GM12872 (cell line): Measurements from ENCODE around the gene SLC8A1.

ENCODE experiments used
- TF ChIP-seq, protein P1 (sequence below): IDR thresholded peaks from 3 replicates; pipeline ENCODE4 v1.5.1; 2011; ENCODE audit warnings: low read depth, mild to moderate bottlenecking, low read length, moderate library complexity; ENCODE audit not compliant: insufficient read depth

The SLC8A1 gene

DNA sequence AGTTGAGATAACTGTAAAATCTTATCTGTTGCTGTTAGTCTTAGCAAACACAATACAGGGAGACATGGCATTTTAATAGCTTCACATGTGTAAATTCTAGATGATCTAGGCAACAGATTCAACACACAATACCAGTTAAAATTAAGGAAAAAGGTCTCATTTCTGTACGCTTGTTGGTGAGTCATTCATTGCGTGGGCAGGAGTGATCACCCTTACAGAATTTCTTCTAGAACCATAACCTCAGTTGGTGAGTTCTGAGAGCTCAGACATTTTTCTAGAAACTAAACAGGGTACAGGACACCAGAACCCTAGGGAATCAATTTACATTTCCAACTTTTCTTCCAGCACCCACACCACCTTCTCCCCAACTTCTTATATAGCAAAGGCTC is 81.9 kb downstream of the SLC8A1 start:
- TF ChIP-seq, protein P1, sequence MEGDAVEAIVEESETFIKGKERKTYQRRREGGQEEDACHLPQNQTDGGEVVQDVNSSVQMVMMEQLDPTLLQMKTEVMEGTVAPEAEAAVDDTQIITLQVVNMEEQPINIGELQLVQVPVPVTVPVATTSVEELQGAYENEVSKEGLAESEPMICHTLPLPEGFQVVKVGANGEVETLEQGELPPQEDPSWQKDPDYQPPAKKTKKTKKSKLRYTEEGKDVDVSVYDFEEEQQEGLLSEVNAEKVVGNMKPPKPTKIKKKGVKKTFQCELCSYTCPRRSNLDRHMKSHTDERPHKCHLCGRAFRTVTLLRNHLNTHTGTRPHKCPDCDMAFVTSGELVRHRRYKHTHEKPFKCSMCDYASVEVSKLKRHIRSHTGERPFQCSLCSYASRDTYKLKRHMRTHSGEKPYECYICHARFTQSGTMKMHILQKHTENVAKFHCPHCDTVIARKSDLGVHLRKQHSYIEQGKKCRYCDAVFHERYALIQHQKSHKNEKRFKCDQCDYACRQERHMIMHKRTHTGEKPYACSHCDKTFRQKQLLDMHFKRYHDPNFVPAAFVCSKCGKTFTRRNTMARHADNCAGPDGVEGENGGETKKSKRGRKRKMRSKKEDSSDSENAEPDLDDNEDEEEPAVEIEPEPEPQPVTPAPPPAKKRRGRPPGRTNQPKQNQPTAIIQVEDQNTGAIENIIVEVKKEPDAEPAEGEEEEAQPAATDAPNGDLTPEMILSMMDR = no peak

DNA sequence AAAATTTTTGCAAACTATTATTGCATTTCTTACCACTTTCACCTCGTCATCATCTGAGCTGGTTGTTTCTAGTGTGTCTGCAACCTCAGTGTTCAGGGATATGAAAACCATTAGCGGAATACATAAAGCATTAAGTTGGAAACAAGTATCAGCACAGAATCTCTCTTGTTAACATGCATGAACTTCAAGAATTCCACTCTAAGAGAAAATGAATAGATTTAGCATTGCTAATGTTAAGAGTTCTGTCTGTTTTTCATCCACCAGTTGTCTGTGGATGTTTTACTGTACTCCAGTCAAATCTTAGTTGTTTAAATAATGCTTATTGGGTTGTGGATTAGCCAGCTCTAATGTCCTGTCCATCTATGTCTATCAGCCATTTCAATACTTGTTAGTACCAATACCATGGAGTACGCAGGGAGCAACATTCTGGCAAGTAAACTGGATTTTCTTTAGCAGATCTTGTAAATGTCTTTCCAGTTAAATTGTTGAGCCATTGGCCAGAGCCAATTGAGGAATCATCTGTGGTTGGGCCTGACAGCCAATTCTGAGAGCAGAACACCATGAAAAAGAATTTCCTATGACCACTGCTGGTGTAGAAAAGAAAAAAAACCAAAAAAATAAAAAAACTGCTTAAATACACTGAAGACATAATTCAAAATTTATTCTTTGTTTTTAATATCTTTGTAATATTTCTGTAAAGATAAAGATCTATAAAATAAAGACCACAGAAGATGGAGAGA is 82.5 kb downstream of the SLC8A1 start:
- TF ChIP-seq, protein P1 = no peak

DNA sequence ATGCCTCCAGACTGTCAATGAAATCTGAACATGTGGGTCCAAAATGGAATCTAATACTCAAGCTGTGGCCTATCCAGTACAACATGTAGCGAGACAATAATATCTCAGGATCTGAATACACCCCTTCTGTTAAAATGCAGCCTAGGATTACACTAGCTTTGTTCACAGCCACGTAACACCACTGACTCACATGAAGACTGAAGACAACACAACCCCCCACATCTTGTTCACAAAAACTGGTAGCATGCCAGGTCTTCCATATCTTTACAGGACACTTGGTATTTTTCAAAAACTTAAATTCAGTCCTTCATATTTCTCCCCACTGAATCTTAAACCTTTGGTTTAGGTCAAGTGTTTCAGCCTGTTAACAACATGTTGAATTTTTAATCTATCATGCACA is 84.2 kb downstream of the SLC8A1 start:
- TF ChIP-seq, protein P1 = no peak

DNA sequence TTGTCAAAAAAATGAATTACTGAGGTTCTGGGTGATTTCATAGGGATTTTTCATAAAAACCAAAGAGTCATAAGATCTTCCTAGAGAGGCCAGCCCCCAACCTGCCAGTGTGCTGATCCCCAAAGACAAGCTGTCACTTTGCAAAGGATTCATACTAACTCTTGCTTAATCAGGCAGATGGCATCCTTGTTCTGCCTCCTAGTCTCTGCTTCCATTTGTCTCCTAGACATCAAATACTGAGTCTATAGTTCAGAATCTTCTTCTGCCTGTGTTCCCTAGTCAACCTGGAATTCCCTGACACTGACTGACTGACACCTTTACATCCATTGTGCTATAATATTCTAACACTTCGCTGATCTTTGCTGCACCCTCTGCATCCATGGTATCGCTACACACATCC is 84.9 kb downstream of the SLC8A1 start:
- TF ChIP-seq, protein P1 = no peak

DNA sequence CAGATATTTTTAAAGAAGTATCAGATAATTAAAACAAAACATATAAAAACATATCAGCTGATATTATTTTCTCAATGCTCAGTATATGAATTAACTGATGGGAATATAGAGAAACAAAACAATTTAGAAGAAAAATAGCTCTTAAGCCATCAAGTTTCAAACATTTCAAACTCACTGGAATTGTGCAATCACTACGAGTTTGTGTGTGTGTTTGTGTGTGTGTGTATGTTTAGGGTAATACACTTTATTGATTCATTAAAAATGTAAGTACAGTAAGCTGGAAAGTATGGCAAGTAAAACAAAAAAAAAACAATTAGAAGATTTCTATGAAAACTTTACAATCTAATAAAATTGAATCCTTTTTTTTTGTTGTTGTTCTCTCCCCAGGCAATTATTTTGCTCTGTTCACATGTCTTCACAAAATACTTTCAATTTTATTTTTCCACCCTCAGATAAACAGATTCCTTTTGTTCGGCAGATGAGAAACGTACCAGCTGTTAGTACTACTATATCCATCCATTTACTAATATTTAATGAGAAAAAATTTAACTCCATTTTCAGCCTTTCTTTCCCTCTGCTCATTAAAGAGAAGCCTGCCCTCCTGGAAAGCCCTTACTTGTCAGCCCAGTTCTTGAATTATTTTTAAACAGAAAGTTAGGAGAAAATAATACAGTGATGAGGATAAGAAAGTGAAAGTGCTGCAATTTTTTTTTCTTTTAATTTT is 87.6 kb downstream of the SLC8A1 start:
- TF ChIP-seq, protein P1 = no peak

DNA sequence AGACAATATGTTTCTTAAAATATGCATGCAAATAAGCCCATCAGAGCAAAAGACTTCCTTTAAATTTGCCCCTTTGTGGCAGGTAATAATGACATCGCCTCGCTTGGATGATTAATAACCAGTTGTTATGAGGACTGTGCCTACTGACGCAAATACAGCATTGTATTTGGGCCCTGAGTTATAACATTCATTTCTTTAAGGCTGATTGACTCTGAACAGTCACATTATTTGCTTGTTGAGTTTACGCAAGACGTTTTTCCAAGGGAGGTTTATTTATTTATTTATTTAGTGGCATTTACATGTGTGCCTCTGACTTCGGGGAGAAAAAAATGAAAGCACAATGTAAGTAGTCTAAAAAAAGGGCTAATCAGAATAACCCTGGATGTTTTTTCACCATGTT is 88.3 kb downstream of the SLC8A1 start:
- TF ChIP-seq, protein P1 = no peak

DNA sequence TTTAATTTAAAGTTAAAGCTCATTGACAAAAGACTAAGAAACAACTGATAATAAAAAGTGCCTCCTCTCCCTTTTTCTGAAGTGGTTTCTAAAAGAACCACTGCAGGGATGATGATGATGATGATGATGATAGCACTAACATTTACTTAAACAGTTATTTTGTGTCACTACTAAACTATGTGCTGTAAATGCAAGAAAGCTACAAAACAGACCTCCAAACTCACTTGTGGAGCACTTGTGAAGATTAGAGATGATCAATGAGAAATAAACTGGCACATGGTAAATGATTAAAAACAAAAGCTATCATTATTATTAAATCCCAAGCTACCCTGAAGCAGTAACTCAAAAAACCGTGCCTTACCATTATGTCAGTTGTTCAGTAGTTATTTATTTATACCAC is 88.7 kb downstream of the SLC8A1 start:
- TF ChIP-seq, protein P1 = no peak
